SK-MEL-5 (cell line): ENCODE results near the gene NEB. TPM values are rescaled to one million over a fixed set of nuclear protein-coding genes. Genes with fewer than 3 reads are reported as not detected.
"Not testable (repeated sequence)": the region's sequence is repeated elsewhere in the genome, so short reads cannot be mapped to it uniquely, and the experiment has no call there.

Experiments used
- DNase-seq: peaks from one replicate; pipeline ENCODE4 v3.0.0-alpha.2; 2016; ENCODE audit warnings: low read depth, low spot score
- in situ Hi-C: cut with HindIII; loops from 2 replicates; pipeline ENCODE4 v1.10.0; 2016; ENCODE audit warnings: low sequenced_read_pairs, high pct_unique_total_duplicates, low pct_unique_long_range_greater_than_20kb
- total RNA-seq: library from RNA; depleted of rRNA; stranded (reverse); fragments of >200 nt; shearing (Covaris generic); gene quantifications from 2 replicates; pipeline ENCODE4 v1.2.3, GENCODE V29; 2014

The NEB gene
- total RNA-seq, 1 experiment from 2014 or later = 1.4 TPM

DNA sequence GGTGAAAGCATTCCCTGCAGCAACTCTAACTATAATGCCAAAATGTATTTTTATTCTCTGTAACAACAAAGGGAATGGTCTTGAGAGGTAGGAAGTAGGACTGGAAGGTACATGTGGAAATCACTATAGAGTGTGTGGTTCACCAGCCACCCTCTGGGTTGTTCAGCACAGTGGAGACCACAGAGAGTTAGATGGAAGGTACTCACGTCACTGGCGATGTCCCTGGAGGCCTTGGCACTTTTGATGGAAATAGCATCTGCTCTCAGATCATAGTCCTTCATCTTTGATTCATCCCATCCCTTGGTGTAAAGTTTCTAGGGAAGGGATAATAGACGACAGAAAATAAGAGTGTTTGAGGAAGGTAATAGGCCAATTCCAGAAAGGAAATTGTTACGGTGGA, 124.0 kb downstream of the NEB start:
- no peak for DNase-seq

GRCh38 chr2:151609705-151610104, 124.6 kb downstream of the NEB start:
- in situ Hi-C loops = no loop called here
- DNase-seq = no peak

More for the DNA sequence above, 124.0 kb downstream of the NEB start:
- in situ Hi-C loops = no loop called here

DNA sequence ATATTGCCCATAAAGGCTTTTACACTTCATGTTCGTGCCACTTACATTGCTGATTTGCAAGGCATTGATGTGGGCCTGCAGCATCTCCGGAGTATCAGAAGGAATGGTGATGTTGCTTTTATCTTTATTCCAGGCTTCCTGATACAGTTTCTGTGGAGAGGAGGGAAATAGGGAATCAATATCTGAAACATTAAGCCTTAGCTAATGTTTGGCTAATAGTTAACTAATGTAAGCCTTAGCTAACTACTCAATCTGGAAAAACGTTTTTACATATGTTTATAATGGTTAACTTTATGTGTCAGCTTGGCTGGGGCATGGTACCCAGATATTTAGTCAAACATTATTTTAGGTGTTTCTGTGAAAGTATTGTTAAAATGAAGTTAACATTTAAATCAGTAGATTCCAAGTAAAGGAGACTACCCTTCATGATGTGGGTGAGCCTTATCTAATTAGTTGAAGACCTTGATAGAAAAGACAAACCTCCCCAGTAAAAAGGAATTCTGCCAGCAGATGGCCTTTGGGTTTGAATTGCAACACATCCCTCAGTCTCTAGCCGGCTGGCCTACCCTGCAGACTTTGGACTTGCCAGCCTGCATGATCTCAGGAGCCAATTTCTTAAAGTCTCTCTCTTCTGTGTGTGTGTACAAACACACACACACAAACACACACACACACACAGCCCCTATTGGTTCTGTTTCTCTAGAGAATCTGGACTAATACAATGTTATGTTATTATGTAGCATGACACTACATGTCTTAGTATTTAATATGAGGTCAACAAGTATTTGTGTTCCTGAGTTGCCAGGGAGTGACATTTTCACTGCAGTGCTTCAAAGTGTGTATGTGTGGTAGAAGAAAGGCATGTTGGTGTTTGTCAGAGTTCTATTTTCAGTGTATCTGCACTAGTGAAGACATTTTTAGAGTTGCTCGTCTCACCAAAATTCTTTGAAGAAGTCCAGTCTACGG, 126.5 kb downstream of the NEB start:
- DNase-seq, in situ Hi-C loops: not testable (repeated sequence)

DNA sequence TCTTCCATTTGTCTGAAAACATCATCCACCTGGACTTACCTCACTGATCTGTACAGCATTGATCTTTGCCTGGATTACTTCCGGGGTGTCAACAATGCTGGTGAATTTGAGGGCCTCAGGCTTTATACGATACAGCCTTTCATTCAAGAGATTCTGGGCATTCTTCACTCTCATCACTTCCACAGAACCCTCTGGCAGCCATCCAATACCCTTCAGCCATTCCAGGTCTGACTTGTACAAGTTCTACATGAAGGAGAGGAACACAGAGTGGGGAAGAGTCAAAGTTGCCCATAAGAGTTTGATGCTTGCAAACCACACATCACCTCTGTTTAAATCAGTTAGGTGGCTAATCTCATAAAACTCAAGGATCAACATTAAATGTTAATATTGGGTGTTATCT, 130.7 kb downstream of the NEB start:
- in situ Hi-C loops, DNase-seq: not testable (repeated sequence)

- in situ Hi-C loops, DNase-seq: not testable (repeated sequence)
Observed at GRCh38 chr2:151602402-151602801, 131.9 kb downstream of the NEB start.

DNA sequence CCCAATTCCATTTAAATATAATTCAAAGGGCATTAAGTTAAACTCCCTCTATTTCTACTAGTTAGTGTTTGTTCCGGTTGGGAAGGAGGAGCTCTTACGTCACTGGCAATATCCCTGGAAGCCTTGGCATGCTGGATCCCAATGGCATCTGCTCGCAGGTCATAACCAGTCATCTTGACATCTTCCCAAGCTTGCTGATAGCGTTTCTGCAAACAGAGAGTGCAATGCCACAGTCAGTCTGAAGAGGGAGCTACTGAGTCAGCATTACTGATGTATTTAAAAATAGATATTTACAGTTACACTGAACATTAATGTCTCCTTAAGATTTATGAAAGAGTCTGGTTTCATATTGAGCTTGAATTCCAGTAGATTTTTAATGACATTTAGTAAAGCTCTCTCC, 132.5 kb downstream of the NEB start:
- DNase-seq, in situ Hi-C loops: not testable (repeated sequence)

DNA sequence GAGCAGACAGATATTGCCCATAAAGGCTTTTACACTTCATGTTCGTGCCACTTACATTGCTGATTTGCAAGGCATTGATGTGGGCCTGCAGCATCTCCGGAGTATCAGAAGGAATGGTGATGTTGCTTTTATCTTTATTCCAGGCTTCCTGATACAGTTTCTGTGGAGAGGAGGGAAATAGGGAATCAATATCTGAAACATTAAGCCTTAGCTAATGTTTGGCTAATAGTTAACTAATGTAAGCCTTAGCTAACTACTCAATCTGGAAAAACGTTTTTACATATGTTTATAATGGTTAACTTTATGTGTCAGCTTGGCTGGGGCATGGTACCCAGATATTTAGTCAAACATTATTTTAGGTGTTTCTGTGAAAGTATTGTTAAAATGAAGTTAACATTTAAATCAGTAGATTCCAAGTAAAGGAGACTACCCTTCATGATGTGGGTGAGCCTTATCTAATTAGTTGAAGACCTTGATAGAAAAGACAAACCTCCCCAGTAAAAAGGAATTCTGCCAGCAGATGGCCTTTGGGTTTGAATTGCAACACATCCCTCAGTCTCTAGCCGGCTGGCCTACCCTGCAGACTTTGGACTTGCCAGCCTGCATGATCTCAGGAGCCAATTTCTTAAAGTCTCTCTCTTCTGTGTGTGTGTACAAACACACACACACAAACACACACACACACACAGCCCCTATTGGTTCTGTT, 137.2 kb downstream of the NEB start:
- in situ Hi-C loops = not testable (repeated sequence)

GRCh38 chr2:151591908-151592255, 142.4 kb downstream of the NEB start:
- in situ Hi-C loops, DNase-seq: not testable (repeated sequence)

More for the DNA sequence above, 137.2 kb downstream of the NEB start:
- not testable (repeated sequence) for DNase-seq

GRCh38 chr2:151591250-151591907, 142.9 kb downstream of the NEB start:
- in situ Hi-C loops, DNase-seq: not testable (repeated sequence)

- DNase-seq, in situ Hi-C loops: not testable (repeated sequence)
Observed at GRCh38 chr2:151581300-151581699, 153.0 kb downstream of the NEB start.

- in situ Hi-C loops, DNase-seq: not testable (repeated sequence)
Observed at GRCh38 chr2:151580697-151581096, 153.6 kb downstream of the NEB start.

GRCh38 chr2:151577116-151577515, 157.2 kb downstream of the NEB start:
- in situ Hi-C loops = no loop called here
- DNase-seq = no peak

GRCh38 chr2:151576080-151576479, 158.2 kb downstream of the NEB start:
- no peak for DNase-seq
- in situ Hi-C loops = no loop called here

DNA sequence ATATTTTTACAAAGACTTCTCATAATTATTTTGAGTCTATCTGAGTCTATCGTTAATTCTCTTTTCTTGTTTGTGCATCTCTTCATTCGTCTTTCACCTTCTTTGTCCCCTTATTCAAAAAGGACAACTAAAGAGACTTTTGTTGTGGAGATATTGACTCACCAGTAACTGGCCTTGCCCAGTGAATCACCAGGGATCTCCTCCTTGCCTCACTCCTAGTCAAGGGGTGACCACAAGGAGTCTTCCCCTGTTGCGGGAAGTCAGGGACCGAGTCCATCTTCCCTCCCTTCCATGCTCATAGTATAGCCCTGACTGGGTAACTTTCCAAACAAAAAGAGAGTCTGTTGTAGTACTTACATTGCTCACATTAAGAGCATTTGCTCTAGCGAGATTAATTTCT, 158.9 kb downstream of the NEB start:
- in situ Hi-C loops = no loop called here
- no peak for DNase-seq

DNA sequence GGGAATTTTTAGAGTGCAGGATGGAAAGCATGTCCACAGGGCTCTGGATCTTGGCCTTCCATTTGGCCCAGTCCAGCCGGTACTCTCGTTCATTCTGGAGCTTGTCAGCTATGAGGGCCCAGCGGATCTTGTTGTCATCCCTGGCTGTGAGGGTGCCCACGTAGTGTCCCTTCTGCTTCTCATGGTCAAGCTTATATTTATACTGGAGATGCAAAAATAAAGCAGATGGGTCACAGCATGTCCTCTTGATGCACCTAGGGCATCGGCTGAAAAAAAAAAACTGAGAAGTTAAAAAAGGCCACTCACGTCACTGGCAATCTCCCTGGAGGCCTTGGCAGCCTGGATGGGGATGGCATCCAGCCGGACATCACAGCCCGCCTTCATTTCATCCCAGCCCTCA, 164.1 kb downstream of the NEB start:
- no peak for DNase-seq
- in situ Hi-C loops = no loop called here

DNA sequence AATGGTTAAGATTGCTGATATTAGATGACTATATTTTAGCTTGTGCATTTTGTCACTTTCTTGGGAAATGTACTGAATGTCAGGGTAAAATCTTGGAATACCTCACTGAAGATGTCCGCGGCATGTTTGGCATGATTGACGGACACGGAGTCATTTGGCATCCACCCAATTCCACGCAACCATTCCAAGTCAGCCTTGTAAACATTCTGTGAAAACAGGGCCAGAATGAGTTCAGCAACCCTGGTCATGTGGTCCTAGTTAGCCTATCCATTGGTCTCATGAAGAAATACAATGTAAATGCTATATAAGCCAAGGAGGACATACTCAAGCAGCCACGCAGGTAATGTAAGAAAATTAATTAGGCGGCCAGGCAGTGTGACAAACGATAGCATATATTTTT, 165.1 kb downstream of the NEB start:
- in situ Hi-C loops = no loop called here
- no peak for DNase-seq

GRCh38 chr2:151568501-151568900, 165.8 kb downstream of the NEB start:
- in situ Hi-C loops = no loop called here
- DNase-seq = no peak

DNA sequence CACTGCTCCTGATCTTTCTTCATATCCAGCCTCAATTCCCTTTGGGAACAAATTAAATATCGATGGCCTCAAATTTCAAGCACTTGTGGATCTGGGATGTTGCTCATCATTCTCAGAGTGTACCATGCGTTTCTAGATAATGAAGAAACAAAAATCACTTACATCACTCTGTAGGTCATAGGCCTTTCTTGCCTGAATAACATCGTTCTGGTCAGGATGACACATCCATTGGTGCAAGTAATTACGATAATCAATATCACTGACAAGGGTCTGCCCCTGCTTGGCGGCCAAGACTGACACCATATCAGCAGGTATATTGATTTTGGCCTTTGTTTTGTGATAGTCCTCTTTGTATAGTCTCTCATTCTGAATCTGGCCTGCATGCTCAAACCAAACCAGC, 167.3 kb downstream of the NEB start:
- DNase-seq = no peak
- in situ Hi-C loops = no loop called here
